ENCODE measurements around the gene SACM1L. TPM values are rescaled to one million over a fixed set of nuclear protein-coding genes. Genes with fewer than 3 reads are reported as not detected.

SACM1L gene
- total RNA-seq, 1 donor from 2014 or later, result 19.8 TPM

DNA sequence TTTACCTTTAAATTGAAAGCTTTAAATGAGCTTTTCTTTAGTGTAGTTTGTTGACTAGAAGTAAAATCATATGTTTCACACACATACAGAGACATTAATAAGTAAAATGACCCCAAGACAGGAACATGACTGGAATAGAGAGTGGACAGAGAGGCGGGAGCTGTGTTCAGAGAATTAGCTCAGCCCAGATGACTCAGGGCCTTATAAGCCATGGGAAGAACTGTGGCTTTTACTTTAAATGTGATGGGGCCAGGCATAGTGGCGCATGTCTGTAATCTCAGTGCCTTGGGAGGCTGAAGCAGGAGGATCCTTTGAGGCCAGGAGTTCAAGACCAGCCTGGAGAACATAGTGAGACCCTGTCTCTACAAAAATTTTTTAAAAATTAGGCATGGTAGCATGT lies 26.7 kb downstream of the SACM1L start:
- DNase-seq (ENCODE audit: low read depth), result no peak
- Histone ChIP-seq H3K36me3 (ENCODE audit: control insufficient read depth, insufficient read depth, low read length) (peaks cover 2% of the 10 kb centered on the region), H3K27me3 (ENCODE audit: control insufficient read depth, insufficient read depth, low read length) (no peaks in the 10 kb centered on the region), H3K4me3 (ENCODE audit: low read depth, low read length) (no peak overlapping the region)
- TF ChIP-seq, protein P1, sequence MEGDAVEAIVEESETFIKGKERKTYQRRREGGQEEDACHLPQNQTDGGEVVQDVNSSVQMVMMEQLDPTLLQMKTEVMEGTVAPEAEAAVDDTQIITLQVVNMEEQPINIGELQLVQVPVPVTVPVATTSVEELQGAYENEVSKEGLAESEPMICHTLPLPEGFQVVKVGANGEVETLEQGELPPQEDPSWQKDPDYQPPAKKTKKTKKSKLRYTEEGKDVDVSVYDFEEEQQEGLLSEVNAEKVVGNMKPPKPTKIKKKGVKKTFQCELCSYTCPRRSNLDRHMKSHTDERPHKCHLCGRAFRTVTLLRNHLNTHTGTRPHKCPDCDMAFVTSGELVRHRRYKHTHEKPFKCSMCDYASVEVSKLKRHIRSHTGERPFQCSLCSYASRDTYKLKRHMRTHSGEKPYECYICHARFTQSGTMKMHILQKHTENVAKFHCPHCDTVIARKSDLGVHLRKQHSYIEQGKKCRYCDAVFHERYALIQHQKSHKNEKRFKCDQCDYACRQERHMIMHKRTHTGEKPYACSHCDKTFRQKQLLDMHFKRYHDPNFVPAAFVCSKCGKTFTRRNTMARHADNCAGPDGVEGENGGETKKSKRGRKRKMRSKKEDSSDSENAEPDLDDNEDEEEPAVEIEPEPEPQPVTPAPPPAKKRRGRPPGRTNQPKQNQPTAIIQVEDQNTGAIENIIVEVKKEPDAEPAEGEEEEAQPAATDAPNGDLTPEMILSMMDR (IDR thresholded peaks at IDR 0.05; ENCODE audit: insufficient read depth, low read length, poor library complexity, severe bottlenecking), result no peak

DNA sequence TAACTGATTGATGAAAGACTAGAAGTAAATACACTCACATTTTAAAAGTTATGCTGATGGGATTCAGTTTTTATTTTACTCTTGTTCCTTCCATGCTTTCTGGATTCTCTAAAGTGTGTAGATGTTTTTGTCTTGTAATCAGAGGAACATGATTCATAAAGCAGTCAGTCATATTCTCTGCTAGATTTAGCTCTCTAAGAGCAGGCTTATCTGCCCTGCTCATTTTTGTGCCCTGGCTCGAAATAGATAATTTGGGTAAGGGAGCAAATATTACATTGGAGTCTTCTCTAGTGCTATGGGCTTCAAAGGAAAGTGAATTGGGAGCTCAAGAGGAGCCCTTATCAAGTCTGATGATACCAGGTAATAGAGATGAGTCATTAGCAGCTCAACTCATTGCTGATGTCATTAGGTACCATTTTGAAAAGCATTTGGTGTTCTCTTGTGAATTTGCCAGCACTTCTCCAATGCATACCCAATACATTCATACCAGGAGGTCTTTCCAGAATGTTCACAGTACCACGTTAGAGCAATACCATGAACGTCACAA lies 27.7 kb downstream of the SACM1L start:
- H3K4me3 ChIP-seq (ENCODE audit: low read depth, low read length), result no peak overlapping the region

DNA sequence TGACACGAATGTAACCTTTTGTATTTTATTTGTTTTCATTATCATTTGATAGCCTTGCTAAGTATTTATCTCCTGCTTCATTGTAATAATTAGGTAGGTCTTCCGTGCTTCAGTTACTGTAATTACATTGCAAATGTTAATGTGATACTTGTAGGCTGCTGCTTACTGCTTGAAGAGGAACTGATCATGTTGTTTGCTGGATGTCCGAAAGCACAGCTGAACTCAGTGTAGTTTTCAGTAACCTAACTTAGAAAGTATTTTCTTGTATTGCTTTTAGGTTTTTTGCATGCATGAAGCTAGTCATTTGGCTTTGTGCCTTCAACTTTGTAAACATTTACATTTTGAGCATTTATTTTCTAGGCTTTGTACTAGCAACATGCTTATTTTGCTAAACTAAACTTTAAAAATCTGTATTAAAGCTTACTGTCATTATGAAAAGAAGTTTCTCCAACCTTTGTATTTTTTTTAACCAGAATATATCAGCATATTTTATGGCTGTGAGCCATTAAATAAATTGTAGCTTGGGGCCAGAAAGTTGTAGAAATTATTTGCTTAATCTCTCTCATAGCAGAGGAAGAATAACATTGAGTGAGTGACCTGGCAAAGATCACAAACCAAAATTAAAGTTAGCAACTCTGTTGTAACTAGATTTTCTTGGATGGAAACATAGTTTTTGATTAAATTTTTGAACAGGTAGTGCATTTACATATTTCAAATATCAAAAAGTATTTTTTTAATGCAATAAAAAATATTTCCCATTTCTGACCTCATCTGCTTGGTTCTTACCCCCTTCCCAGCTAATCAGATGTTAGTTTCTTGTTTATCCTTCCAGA lies 30.7 kb downstream of the SACM1L start:
- TF ChIP-seq, protein P1 (IDR thresholded peaks at IDR 0.05; ENCODE audit: insufficient read depth, low read length, poor library complexity, severe bottlenecking), result no peak
- no peak for DNase-seq (ENCODE audit: low read depth)
- no peak overlapping the region for H3K4me3 ChIP-seq (ENCODE audit: low read depth, low read length)
- H3K36me3 ChIP-seq (ENCODE audit: control insufficient read depth, insufficient read depth, low read length), result no peaks in the 10 kb centered on the region
- no peaks in the 10 kb centered on the region for H3K27me3 ChIP-seq (ENCODE audit: control insufficient read depth, insufficient read depth, low read length)

More for the DNA sequence above, 27.7 kb downstream of the SACM1L start:
- no peaks in the 10 kb centered on the region for H3K27me3 ChIP-seq (ENCODE audit: control insufficient read depth, insufficient read depth, low read length)
- no peak for DNase-seq (ENCODE audit: low read depth)
- no peaks in the 10 kb centered on the region for H3K36me3 ChIP-seq (ENCODE audit: control insufficient read depth, insufficient read depth, low read length)
- TF ChIP-seq, protein P1 (IDR thresholded peaks at IDR 0.05; ENCODE audit: insufficient read depth, low read length, poor library complexity, severe bottlenecking), result no peak

DNA sequence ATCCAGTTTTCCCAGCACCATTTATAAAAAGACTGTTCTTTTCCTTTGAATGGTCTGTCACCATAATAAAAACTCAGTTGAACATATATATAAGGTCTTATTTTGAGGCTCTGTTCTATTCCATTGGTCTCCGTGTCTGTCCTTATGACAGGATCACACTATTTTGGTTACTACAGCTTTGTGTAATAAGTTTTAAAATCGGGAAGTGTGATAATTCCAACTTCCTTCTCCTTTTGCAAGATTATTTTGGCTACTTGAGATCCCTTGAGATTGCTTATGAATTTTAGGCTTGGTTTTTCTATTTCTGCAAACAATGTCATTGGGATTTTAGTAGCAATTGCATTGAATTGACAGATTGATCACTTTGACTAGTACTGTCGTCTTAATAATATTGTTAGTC lies 35.7 kb downstream of the SACM1L start:
- Histone ChIP-seq H3K36me3 (ENCODE audit: control insufficient read depth, insufficient read depth, low read length) (no peaks in the 10 kb centered on the region), H3K4me3 (ENCODE audit: low read depth, low read length) (no peak overlapping the region), H3K27me3 (ENCODE audit: control insufficient read depth, insufficient read depth, low read length) (no peaks in the 10 kb centered on the region)
- TF ChIP-seq, protein P1 (IDR thresholded peaks at IDR 0.05; ENCODE audit: insufficient read depth, low read length, poor library complexity, severe bottlenecking), result no peak
- no peak for DNase-seq (ENCODE audit: low read depth)

DNA sequence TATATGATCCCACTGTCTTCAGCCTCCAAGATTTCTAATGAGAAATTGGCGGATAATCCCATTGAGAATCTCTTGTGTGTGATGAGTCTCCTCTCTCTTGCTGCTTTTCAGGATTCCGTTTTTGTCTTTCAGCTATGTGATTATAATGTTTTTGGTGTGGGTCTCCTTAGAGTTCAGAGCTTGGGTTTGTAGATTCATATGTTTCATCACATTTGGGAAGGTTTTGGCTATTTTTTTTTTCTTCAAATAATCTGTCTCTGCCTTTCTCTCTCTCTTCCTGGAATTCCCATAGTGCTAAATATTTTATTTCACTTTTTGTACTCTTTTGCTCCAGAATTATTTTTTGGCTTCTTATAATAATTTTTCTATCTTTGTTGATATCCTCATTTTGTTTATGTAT lies 40.4 kb downstream of the SACM1L start:
- no peaks in the 10 kb centered on the region for H3K27me3 ChIP-seq (ENCODE audit: control insufficient read depth, insufficient read depth, low read length)
- no peak for DNase-seq (ENCODE audit: low read depth)
- no peak overlapping the region for H3K4me3 ChIP-seq (ENCODE audit: low read depth, low read length)
- TF ChIP-seq, protein P1 (IDR thresholded peaks at IDR 0.05; ENCODE audit: insufficient read depth, low read length, poor library complexity, severe bottlenecking), result no peak
- peaks cover 3% of the 10 kb centered on the region for H3K36me3 ChIP-seq (ENCODE audit: control insufficient read depth, insufficient read depth, low read length)
